Ovary (tissue), 9 donors: ENCODE results near the gene EBF4. TPM values are rescaled to one million over a fixed set of nuclear protein-coding genes. Genes with fewer than 3 reads are reported as not detected.
A peak's percentile ranks its signal among the peaks of the same experiment; 100 is the strongest.

Source experiments
- DNase-seq, 5 donors: peaks; one replicate each; pipeline ENCODE4 v3.0.0-alpha.2; 2019 to 2020
- H3K27ac ChIP-seq, 2 donors: fragments of 200-600 bp; one replicate each; pipeline versions ENCODE4 v1.5.1 to v1.8.0; 2019 to 2022
- H3K27me3 ChIP-seq: fragments of 200-600 bp; one replicate; pipeline ENCODE4 v1.8.0; 2022
- H3K36me3 ChIP-seq: fragments of 200-600 bp; sonication (generic); one replicate; pipeline ENCODE4 v1.5.1; 2019
- H3K4me1 ChIP-seq: one replicate; pipeline ENCODE4 v1.8.1; 2013; ENCODE audit warnings: mild to moderate bottlenecking, moderate library complexity; ENCODE audit not compliant: insufficient read depth
- H3K4me3 ChIP-seq: fragments of 200-600 bp; sonication (generic); one replicate; pipeline ENCODE4 v1.5.1; 2017
- H3K9me3 ChIP-seq, 2 donors: fragments of 200-600 bp in 1 of 2; sonication (generic) in 1 of 2; one replicate each; pipeline versions ENCODE4 v1.5.1 to v1.8.1; 2013 to 2019; ENCODE audit warnings: mild to moderate bottlenecking in 1 of 2, moderate library complexity in 1 of 2
- EP300 ChIP-seq: sonication (generic); formaldehyde crosslinking; IDR thresholded peaks from one replicate; pipeline ENCODE4 v1.6.1; 2017; ENCODE audit warnings: antibody characterized with exemption
- POLR2A ChIP-seq: fragments of 450-650 bp; IDR thresholded peaks from one replicate; pipeline ENCODE4 v1.6.1; 2017; ENCODE audit warnings: antibody characterized with exemption, mild to moderate bottlenecking, moderate library complexity
- WGBS, 3 donors: extraction: QIAGEN DNeasy Blood & Tissue Kit in 1 of 3; methylation state at CpG; one replicate each; pipeline versions ENCODE4 v1.1.5 to v1.1.7; 2013 to 2017; 5-methylcytosine and 5-hydroxymethylcytosine counted together
- intact Hi-C, 4 donors: fragments of 100-400 bp; cut with DNase I; formaldehyde crosslinking; loops; one replicate each; pipeline versions ENCODE4 v1.11.0 to v1.15.1; 2022 to 2023
- polyA plus RNA-seq, 2 donors: library from polyadenylated mRNA; stranded (reverse); fragments of 200-250 nt in 1 of 2; fragments of 350-450 nt in 1 of 2; fragmentation: Illumina TruSeq in 1 of 2; extraction: RNeasy Lipid Tissue Mini Kit (QIAGEN cat#74804) in 1 of 2; gene quantifications; one replicate each; pipeline ENCODE4 v1.2.3, GENCODE V29; 2013 to 2014
- total RNA-seq, 7 donors: library from RNA; depleted of rRNA in 2 of 7; stranded (reverse); fragments of >200 nt in 2 of 7; fragmentation: NEBNext Ultra II Directional in 3 of 7; extraction: Animal tissue kit (Norgen Biotek cat#: 25700) in 3 of 7; gene quantifications; one replicate each; pipeline versions ENCODE4 v1.1.0 to v1.2.4, GENCODE V29; 2016 to 2023
- TF ChIP-seq, protein P1 (sequence below), 3 donors: fragments of 450-650 bp in 2 of 3; fragments of 200-600 bp in 1 of 3; IDR thresholded peaks; one replicate each; pipeline versions ENCODE4 v1.5.1 to v1.8.0; 2016 to 2022; ENCODE audit warnings: antibody characterized with exemption in 3 of 3, mild to moderate bottlenecking in 1 of 3
- donor health status: DM: no; HTN: no; CAD: no; lungs with moderate emphysema.
- donor health status: DM: no; HTN: no; CAD: no.
- donor health status: Bipolar disorder and iron deficiency.
- donor health status: DM: yes; HTN: yes; CAD: no.
- donor health status: DM: no; HTN: no; CAD: no.
- donor health status: DM: yes; HTN: yes; CAD: no.

EBF4 gene
- total and polyA plus RNA-seq, 9 donors: 9.4 to 67.7 (median 36.2) TPM

- intact Hi-C loops: loop anchor here in 3 of 4 donors (5.0 to 10.0 kb wide), 4 partner anchors 56 to 231 kb away; partner anchors contain the start of genes C20orf141 (in 1 of the 3), EBF4 (in 1 of the 3) and TMEM239 (in 1 of the 3)
- H3K27me3 ChIP-seq: no peaks in the 10 kb centered on the region
- WGBS, 3 donors: 91 to 96% (median 95%) methylated on average over 6 of the region's 6 CpGs
- no peak overlapping the region for H3K27ac ChIP-seq
- no peak overlapping the region for H3K4me3 ChIP-seq
- H3K9me3 ChIP-seq: no peaks in the 10 kb centered on the region
- H3K36me3 ChIP-seq: no peaks in the 10 kb centered on the region
- TF ChIP-seq EP300: no peak
- no peak for TF ChIP-seq POLR2A
- TF ChIP-seq, protein P1, sequence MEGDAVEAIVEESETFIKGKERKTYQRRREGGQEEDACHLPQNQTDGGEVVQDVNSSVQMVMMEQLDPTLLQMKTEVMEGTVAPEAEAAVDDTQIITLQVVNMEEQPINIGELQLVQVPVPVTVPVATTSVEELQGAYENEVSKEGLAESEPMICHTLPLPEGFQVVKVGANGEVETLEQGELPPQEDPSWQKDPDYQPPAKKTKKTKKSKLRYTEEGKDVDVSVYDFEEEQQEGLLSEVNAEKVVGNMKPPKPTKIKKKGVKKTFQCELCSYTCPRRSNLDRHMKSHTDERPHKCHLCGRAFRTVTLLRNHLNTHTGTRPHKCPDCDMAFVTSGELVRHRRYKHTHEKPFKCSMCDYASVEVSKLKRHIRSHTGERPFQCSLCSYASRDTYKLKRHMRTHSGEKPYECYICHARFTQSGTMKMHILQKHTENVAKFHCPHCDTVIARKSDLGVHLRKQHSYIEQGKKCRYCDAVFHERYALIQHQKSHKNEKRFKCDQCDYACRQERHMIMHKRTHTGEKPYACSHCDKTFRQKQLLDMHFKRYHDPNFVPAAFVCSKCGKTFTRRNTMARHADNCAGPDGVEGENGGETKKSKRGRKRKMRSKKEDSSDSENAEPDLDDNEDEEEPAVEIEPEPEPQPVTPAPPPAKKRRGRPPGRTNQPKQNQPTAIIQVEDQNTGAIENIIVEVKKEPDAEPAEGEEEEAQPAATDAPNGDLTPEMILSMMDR (IDR thresholded peaks at IDR 0.05): no peak
- H3K4me1 ChIP-seq: peaks cover 2% of the 10 kb centered on the region
- no peak for DNase-seq
These were observed 61.0 kb downstream of the EBF4 start for GRCh38 chr20:2753461-2754040.

- H3K27me3 ChIP-seq: no peaks in the 10 kb centered on the region
- H3K27ac ChIP-seq: no peak overlapping the region
- no peak for DNase-seq
- WGBS, 3 donors: 81 to 85% (median 83%) methylated on average over 2 of the region's 2 CpGs
- no peaks in the 10 kb centered on the region for H3K36me3 ChIP-seq
- TF ChIP-seq, protein P1 (IDR thresholded peaks at IDR 0.05): no peak
- TF ChIP-seq EP300 (no peak), POLR2A (no peak)
- intact Hi-C loops: loop anchor here in 3 of 4 donors (5.0 to 10.0 kb wide), 4 partner anchors 57 to 232 kb away; partner anchors contain the start of genes C20orf141 (in 1 of the 3), EBF4 (in 1 of the 3) and TMEM239 (in 1 of the 3)
- peaks cover 2% of the 10 kb centered on the region for H3K4me1 ChIP-seq
- no peaks in the 10 kb centered on the region for H3K9me3 ChIP-seq
- H3K4me3 ChIP-seq: no peak overlapping the region
These were observed 61.8 kb downstream of the EBF4 start for GRCh38 chr20:2754424-2754823.

GRCh38 chr20:2755451-2756055 lies 63.0 kb downstream of the EBF4 start:
- Histone ChIP-seq H3K4me3 (no peak overlapping the region), H3K4me1 (peaks cover 2% of the 10 kb centered on the region), H3K9me3 (no peaks in the 10 kb centered on the region), H3K27me3 (no peaks in the 10 kb centered on the region), H3K27ac (no peak overlapping the region), H3K36me3 (no peaks in the 10 kb centered on the region)
- 71 to 79% (median 77%) methylated on average over 18 of the region's 18 CpGs for WGBS, 3 donors
- intact Hi-C loops: loop anchor here in 2 of 4 donors (5.0 to 10.0 kb wide), 3 partner anchors 59 to 97 kb away; partner anchors contain the start of genes C20orf141 (in 1 of the 2), PCED1A (in 1 of the 2), TMEM239 (in 1 of the 2) and VPS16 (in 1 of the 2)
- DNase-seq: no peak
- TF ChIP-seq POLR2A (no peak), EP300 (no peak)
- TF ChIP-seq, protein P1 (IDR thresholded peaks at IDR 0.05): no peak

DNA sequence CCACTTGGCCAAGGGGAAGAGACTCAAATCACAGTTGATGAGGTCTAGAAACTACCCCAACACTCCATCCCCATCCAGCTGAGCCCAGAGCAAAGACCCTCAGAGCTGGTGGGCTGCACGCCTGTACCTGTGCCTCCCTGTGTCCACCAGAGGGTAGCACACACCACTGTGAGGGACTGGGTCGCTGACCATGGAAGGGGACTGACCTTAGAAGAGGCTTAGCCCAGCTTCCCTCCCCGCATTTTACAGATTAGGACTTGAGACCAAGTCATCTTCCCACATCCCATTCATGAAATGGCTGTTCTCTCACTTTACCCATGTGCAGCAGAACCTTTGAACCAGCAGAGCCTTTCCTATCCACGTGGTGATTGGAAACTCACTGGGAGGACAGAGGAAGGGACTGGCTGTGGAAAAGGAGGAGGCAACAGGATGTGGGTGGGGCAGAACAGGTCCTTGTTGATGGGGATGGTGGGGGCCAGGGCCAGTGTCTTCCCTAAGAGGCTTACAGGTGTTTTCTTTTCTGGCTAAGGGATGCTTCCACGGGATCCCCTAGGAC lies 63.6 kb downstream of the EBF4 start:
- no peak overlapping the region for H3K4me3 ChIP-seq
- TF ChIP-seq EP300 (no peak), POLR2A (no peak)
- TF ChIP-seq, protein P1 (IDR thresholded peaks at IDR 0.05): peak in 1 of 3 donors; percentile 54
- no peaks in the 10 kb centered on the region for H3K9me3 ChIP-seq
- intact Hi-C loops: loop anchor here in 2 of 4 donors (5.0 to 10.0 kb wide), 3 partner anchors 59 to 96 kb away; partner anchors contain the start of genes C20orf141 (in 1 of the 2), PCED1A (in 1 of the 2), TMEM239 (in 1 of the 2) and VPS16 (in 1 of the 2)
- no peaks in the 10 kb centered on the region for H3K27me3 ChIP-seq
- peaks cover 2% of the 10 kb centered on the region for H3K4me1 ChIP-seq
- no peaks in the 10 kb centered on the region for H3K36me3 ChIP-seq
- DNase-seq: peak in 2 of 5 donors; percentile 45 to 55
- 48 to 53% (median 53%) methylated on average over 5 of the region's 5 CpGs for WGBS, 3 donors
- H3K27ac ChIP-seq: no peak overlapping the region
